Measurements from ENCODE around the gene EHMT2. TPM values are rescaled to one million over a fixed set of nuclear protein-coding genes. Genes with fewer than 3 reads are reported as not detected.

Gene EHMT2
- total and polyA plus RNA-seq, 2 of the 13 experiments (the other 11 are each of a cell fraction or from before 2014, with no cell fraction given), result 55.2 to 69.2 TPM

GRCh38 chr6:31884528-31885035 lies 12.9 kb downstream of the EHMT2 start:
- WGBS (ENCODE audit: low lambda C conversion rate), result 98% methylated on average over 20 of the region's 22 CpGs
- in situ Hi-C loops (cut with HindIII; ENCODE audit: extremely low pct_ligation_motif_present, low pct_unique_long_range_greater_than_20kb), result no loop called here
- no peaks in the 10 kb centered on the region for H3K4me1 ChIP-seq (ENCODE audit: insufficient read depth, low read length)
- no peaks in the 10 kb centered on the region for H3K9me3 ChIP-seq (ENCODE audit: low read length)
- H3K4me3 ChIP-seq (replicated peaks in 1 of 3; ENCODE audit: insufficient read depth in 1 of 3, low read depth in 2 of 3, low read length in 3 of 3), result no peak overlapping the region
- H3K36me3 ChIP-seq (replicated peaks in 1 of 2; ENCODE audit: control insufficient read depth in 1 of 2, insufficient read depth in 2 of 2, low read length in 2 of 2), result peaks cover 61 to 92% of the 10 kb centered on the region in 2 experiments
- FAIRE-seq (no peak), ATAC-seq (no peak), DNase-seq (ENCODE audit: low spot score) (no peak)
- no peak overlapping the region for H3K4me2 ChIP-seq (ENCODE audit: low read depth, low read length)
- no peaks in the 10 kb centered on the region for H3K27me3 ChIP-seq (ENCODE audit: control insufficient read depth in 1 of 2, insufficient read depth in 2 of 2, low read length in 2 of 2)
- no peak overlapping the region for H3K27ac ChIP-seq (ENCODE audit: extremely low read length, insufficient read depth, low read length)
- no peak overlapping the region for H3K9ac ChIP-seq (ENCODE audit: insufficient read depth, low read depth, low read length)
- no peak overlapping the region for H2AFZ ChIP-seq (ENCODE audit: low read length)
- no peak for TF ChIP-seq KLF12 (CRISPR knock-in tag; IDR thresholded peaks at IDR 0.05; ENCODE audit: borderline replicate concordance)
- TF ChIP-seq ZNF510 (CRISPR knock-in tag; IDR thresholded peaks at IDR 0.05; ENCODE audit: low read depth), result no peak
- TF ChIP-seq ZNF24 (IDR thresholded peaks at IDR 0.05), result no peak
- no peak for TF ChIP-seq ZNF589 (CRISPR knock-in tag; conservative IDR thresholded peaks at IDR 0.05)
- peak; percentile 70 for TF ChIP-seq AGO2 (optimal IDR thresholded peaks at IDR 0.05; ENCODE audit: low read depth, low read length)
- 0 out of 2 replicates have a peak, but pooled peaks have one; percentile 43 for TF ChIP-seq RBFOX2 (IDR thresholded peaks at IDR 0.05; ENCODE audit: low read depth, low read length)
- TF ChIP-seq E2F5 (CRISPR knock-in tag; conservative IDR thresholded peaks at IDR 0.05), result no peak
- TF ChIP-seq ZNF768 (CRISPR knock-in tag; IDR thresholded peaks at IDR 0.05), result 0 out of 2 replicates have a peak, but pooled peaks have one; percentile 21
- TF ChIP-seq HNRNPL (IDR thresholded peaks at IDR 0.05; ENCODE audit: low read depth, low read length), result no peak
- TF ChIP-seq ZNF710 (CRISPR knock-in tag; IDR thresholded peaks at IDR 0.05; ENCODE audit: borderline replicate concordance), result no peak
- TF ChIP-seq HMG20A (CRISPR knock-in tag; IDR thresholded peaks at IDR 0.05; ENCODE audit: borderline replicate concordance), result no peak
- no peak for TF ChIP-seq ATF2 (CRISPR knock-in tag; IDR thresholded peaks at IDR 0.05)
- no peak for TF ChIP-seq ZNF512 (CRISPR knock-in tag; IDR thresholded peaks at IDR 0.05)
- TF ChIP-seq SMAD9 (CRISPR knock-in tag; IDR thresholded peaks at IDR 0.05), result no peak
- TF ChIP-seq ZNF577 (CRISPR knock-in tag; IDR thresholded peaks at IDR 0.05; ENCODE audit: borderline replicate concordance, low read depth), result no peak
- CTCF ChIA-PET (ENCODE audit: low intra/inter-chr PET ratio, low total read pairs), result no interaction called here
- intact Hi-C loops (cut with micrococcal nuclease; ENCODE audit: unreplicated experiment), result no loop called here
- no peaks in the 10 kb centered on the region for H4K20me1 ChIP-seq (ENCODE audit: insufficient read depth, low read length)
- BruUV-seq (replicated peaks), result no TSS peak
- POLR2A ChIA-PET, result interaction anchor here (1.0 to 1.2 kb wide), 2 partner anchors 9 to 22 kb away, joined by 3 to 4 read pairs; partner anchors contain the start of gene NEU1
- H3K79me2 ChIP-seq (ENCODE audit: insufficient read depth, low read length), result no peaks in the 10 kb centered on the region

All from HepG2 (cell line).